SIG-M5 treated with dmso at 0.1 percent for 504 hours (cell line): ENCODE measurements around the gene SRP14.

Experiments used
- DNase-seq: peaks from one replicate; lab custom pipeline; 2025; ENCODE audit not compliant: unreplicated experiment; lab: John Stamatoyannopoulos, UW

The SRP14 gene

GRCh38 chr15:39990706-39991105 is 48.3 kb downstream of the SRP14 start:
- DNase-seq, result no peak

- no peak for DNase-seq
Measured at GRCh38 chr15:39987821-39988220, 51.2 kb downstream of the SRP14 start.
